ENCODE measurements around the gene NRXN3.

GRCh38 chr14:79421811-79422210 is 1251.6 kb downstream of the NRXN3 start:
- no peak for TF ChIP-seq JUND (IDR thresholded peaks at IDR 0.05)
- no peak for TF ChIP-seq SP1 (IDR thresholded peaks at IDR 0.05)
- TF ChIP-seq CTCF (IDR thresholded peaks at IDR 0.05; ENCODE audit: low read depth, low read length, missing input control), result no peak
- TF ChIP-seq, protein P1, sequence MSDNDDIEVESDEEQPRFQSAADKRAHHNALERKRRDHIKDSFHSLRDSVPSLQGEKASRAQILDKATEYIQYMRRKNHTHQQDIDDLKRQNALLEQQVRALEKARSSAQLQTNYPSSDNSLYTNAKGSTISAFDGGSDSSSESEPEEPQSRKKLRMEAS (IDR thresholded peaks at IDR 0.05), result no peak
- no peak for TF ChIP-seq EGR1 (IDR thresholded peaks at IDR 0.05; ENCODE audit: low read depth in 2 of 2)
- no peak for TF ChIP-seq TAF1 (conservative IDR thresholded peaks at IDR 0.05)
- no peak for TF ChIP-seq HNF4A (conservative IDR thresholded peaks at IDR 0.05)
- TF ChIP-seq FOXA1 (IDR thresholded peaks at IDR 0.05), result no peak
- TF ChIP-seq YY1 (IDR thresholded peaks at IDR 0.05), result no peak
- TF ChIP-seq GABPA (IDR thresholded peaks at IDR 0.05 in 1 of 2, conservative IDR thresholded peaks at IDR 0.05 in 1 of 2), result no peak
